Breast epithelium (tissue), 3 donors: ENCODE results near the gene DACT2.

Source experiments
- CTCF ChIP-seq, 3 donors: fragments of 450-650 bp; IDR thresholded peaks; one replicate each; pipeline ENCODE4 v1.5.1; 2016 to 2017; ENCODE audit warnings: antibody characterized with exemption in 3 of 3, mild to moderate bottlenecking in 3 of 3, moderate library complexity in 3 of 3
- POLR2A ChIP-seq: fragments of 450-650 bp; IDR thresholded peaks from one replicate; pipeline ENCODE4 v1.6.1; 2016; ENCODE audit warnings: antibody characterized with exemption, mild to moderate bottlenecking, moderate library complexity
- POLR2AphosphoS5 ChIP-seq, 3 donors: sonication (generic); formaldehyde crosslinking; IDR thresholded peaks; one replicate each; pipeline ENCODE4 v1.6.1; 2017; ENCODE audit warnings: antibody characterized with exemption in 3 of 3

- TF ChIP-seq CTCF (IDR thresholded peaks at IDR 0.05) (no peak), POLR2A (no peak), POLR2AphosphoS5 (IDR thresholded peaks at IDR 0.05) (no peak)
Observed at GRCh38 chr6:168367285-168367751, 47.7 kb upstream of the DACT2 start.
